MG63 (cell line): ENCODE measurements around the gene ARMH1. TPM values are rescaled to one million over a fixed set of nuclear protein-coding genes. Genes with fewer than 3 reads are reported as not detected.
"Not testable (repeated sequence)": the region's sequence is repeated elsewhere in the genome, so short reads cannot be mapped to it uniquely, and the experiment has no call there.

Experiments
- DNase-seq: peaks from one replicate; pipeline ENCODE4 v3.0.0-alpha.2; 2020
- H3K27me3 ChIP-seq: fragments of 250-450 bp; sonication (Bioruptor Pico); 2 replicates; pipeline ENCODE4 v1.5.1; 2020; ENCODE audit warnings: mild to moderate bottlenecking, moderate library complexity
- H3K36me3 ChIP-seq: fragments of 250-450 bp; sonication (Bioruptor Pico); 2 replicates; pipeline ENCODE4 v1.5.1; 2020; ENCODE audit warnings: mild to moderate bottlenecking, moderate library complexity
- H3K4me3 ChIP-seq: fragments of 250-450 bp; sonication (Bioruptor Pico); 2 replicates; pipeline ENCODE4 v1.5.1; 2020; ENCODE audit warnings: mild to moderate bottlenecking, moderate library complexity
- H3K9me3 ChIP-seq: fragments of 250-450 bp; sonication (Bioruptor Pico); 2 replicates; pipeline ENCODE4 v1.5.1; 2020; ENCODE audit warnings: mild to moderate bottlenecking, moderate library complexity
- total RNA-seq: library from RNA; depleted of rRNA; stranded (reverse); fragments of >200 nt; shearing (Covaris generic); gene quantifications from 2 replicates; pipeline ENCODE4 v1.2.3, GENCODE V29; 2014; ENCODE audit warnings: low replicate concordance

Gene ARMH1
- total RNA-seq, 1 experiment from 2014 or later = not detected

GRCh38 chr1:44721485-44722361 lies 47.2 kb downstream of the ARMH1 start:
- DNase-seq = peak; percentile 58
- H3K27me3 ChIP-seq = no peaks in the 10 kb centered on the region
- no peaks in the 10 kb centered on the region for H3K9me3 ChIP-seq
- H3K4me3 ChIP-seq = no peak overlapping the region
- no peaks in the 10 kb centered on the region for H3K36me3 ChIP-seq

- Histone ChIP-seq H3K9me3 (no peaks in the 10 kb centered on the region), H3K27me3 (no peaks in the 10 kb centered on the region), H3K4me3 (no peak overlapping the region), H3K36me3 (no peaks in the 10 kb centered on the region)
- no peak for DNase-seq
These were observed 48.5 kb downstream of the ARMH1 start for GRCh38 chr1:44723064-44723463.

GRCh38 chr1:44723496-44724295 lies 49.2 kb downstream of the ARMH1 start:
- Histone ChIP-seq H3K9me3 (no peaks in the 10 kb centered on the region), H3K27me3 (no peaks in the 10 kb centered on the region), H3K4me3 (no peak overlapping the region), H3K36me3 (no peaks in the 10 kb centered on the region)
- DNase-seq = no peak

- Histone ChIP-seq H3K4me3 (no peak overlapping the region), H3K36me3 (no peaks in the 10 kb centered on the region), H3K27me3 (no peaks in the 10 kb centered on the region), H3K9me3 (no peaks in the 10 kb centered on the region)
- no peak for DNase-seq
These were observed 49.9 kb downstream of the ARMH1 start for GRCh38 chr1:44724296-44724954.

GRCh38 chr1:44724955-44725698 lies 50.6 kb downstream of the ARMH1 start:
- H3K4me3 ChIP-seq = no peak overlapping the region

GRCh38 chr1:44730741-44731512 lies 56.4 kb downstream of the ARMH1 start, which contains the start of gene RNU5D-1:
Gene RNU5D-1, minus strand, starts transcription at chr1:44731170.
- Histone ChIP-seq H3K9me3 (no peaks in the 10 kb centered on the region), H3K4me3 (peak within 1 kb of the TSS; percentile 18), H3K27me3 (no peaks in the 10 kb centered on the region), H3K36me3 (no peaks in the 10 kb centered on the region)
- DNase-seq = peak; percentile 89

More at GRCh38 chr1:44724955-44725698, 50.6 kb downstream of the ARMH1 start:
- DNase-seq = no peak
- Histone ChIP-seq H3K36me3 (no peaks in the 10 kb centered on the region), H3K27me3 (no peaks in the 10 kb centered on the region), H3K9me3 (no peaks in the 10 kb centered on the region)

GRCh38 chr1:44733365-44733764 lies 58.9 kb downstream of the ARMH1 start:
- peak; percentile 62 for DNase-seq
- H3K36me3 ChIP-seq = no peaks in the 10 kb centered on the region
- no peaks in the 10 kb centered on the region for H3K27me3 ChIP-seq
- no peak overlapping the region for H3K4me3 ChIP-seq
- no peaks in the 10 kb centered on the region for H3K9me3 ChIP-seq

- no peaks in the 10 kb centered on the region for H3K27me3 ChIP-seq
- no peak for DNase-seq
- H3K9me3 ChIP-seq = no peaks in the 10 kb centered on the region
- no peaks in the 10 kb centered on the region for H3K36me3 ChIP-seq
- no peak overlapping the region for H3K4me3 ChIP-seq
These were observed 59.3 kb downstream of the ARMH1 start for GRCh38 chr1:44733784-44734183.

- H3K36me3 ChIP-seq = peaks cover 3% of the 10 kb centered on the region
- H3K27me3 ChIP-seq = no peaks in the 10 kb centered on the region
- no peaks in the 10 kb centered on the region for H3K9me3 ChIP-seq
- DNase-seq = no peak
- no peak overlapping the region for H3K4me3 ChIP-seq
These were observed 61.5 kb downstream of the ARMH1 start for GRCh38 chr1:44735992-44736391.

- not testable (repeated sequence) for H3K27me3 ChIP-seq, H3K9me3 ChIP-seq, DNase-seq
- H3K4me3 ChIP-seq = peak overlapping the region; percentile 77
- H3K36me3 ChIP-seq = peaks cover 21% of the 10 kb centered on the region
These were observed 64.4 kb downstream of the ARMH1 start for GRCh38 chr1:44738953-44739306.

- no peaks in the 10 kb centered on the region for H3K27me3 ChIP-seq
- peak within 1 kb of the TSS; percentile 77 for H3K4me3 ChIP-seq
- H3K9me3 ChIP-seq = no peaks in the 10 kb centered on the region
- H3K36me3 ChIP-seq = peaks cover 27% of the 10 kb centered on the region
- peak; percentile 97 for DNase-seq
These were observed 65.0 kb downstream of the ARMH1 start, which contains the start of gene KIF2C for GRCh38 chr1:44739307-44740178. Gene KIF2C, plus strand, starts transcription at chr1:44739837. Its CDS starts 96 bp downstream, at chr1:44739933.

GRCh38 chr1:44740179-44740617 lies 65.7 kb downstream of the ARMH1 start:
- peaks cover 31% of the 10 kb centered on the region for H3K36me3 ChIP-seq
- no peaks in the 10 kb centered on the region for H3K9me3 ChIP-seq
- no peaks in the 10 kb centered on the region for H3K27me3 ChIP-seq
- peak overlapping the region; percentile 77 for H3K4me3 ChIP-seq
- peak; percentile 21 for DNase-seq

GRCh38 chr1:44743211-44743610 lies 68.7 kb downstream of the ARMH1 start:
- peaks cover 56% of the 10 kb centered on the region for H3K36me3 ChIP-seq
- H3K9me3 ChIP-seq = no peaks in the 10 kb centered on the region
- H3K27me3 ChIP-seq = no peaks in the 10 kb centered on the region
- H3K4me3 ChIP-seq = no peak overlapping the region
- no peak for DNase-seq

GRCh38 chr1:44747878-44748277 lies 73.4 kb downstream of the ARMH1 start:
- Histone ChIP-seq H3K9me3 (no peaks in the 10 kb centered on the region), H3K4me3 (no peak overlapping the region), H3K27me3 (no peaks in the 10 kb centered on the region), H3K36me3 (peaks cover 72% of the 10 kb centered on the region)
- DNase-seq = no peak

GRCh38 chr1:44757420-44757819 lies 82.9 kb downstream of the ARMH1 start:
- DNase-seq = no peak

More at GRCh38 chr1:44757420-44757819, 82.9 kb downstream of the ARMH1 start:
- H3K9me3 ChIP-seq = no peaks in the 10 kb centered on the region
- no peaks in the 10 kb centered on the region for H3K27me3 ChIP-seq
- H3K4me3 ChIP-seq = no peak overlapping the region
- peaks cover 84% of the 10 kb centered on the region for H3K36me3 ChIP-seq
